Esophagus muscularis mucosa (tissue), 4 donors: ENCODE data around the gene C16orf95. TPM values are rescaled to one million over a fixed set of nuclear protein-coding genes. Genes with fewer than 3 reads are reported as not detected.
"Not testable (repeated sequence)": the region's sequence is repeated elsewhere in the genome, so short reads cannot be mapped to it uniquely, and the experiment has no call there.

Experiments used
- DNase-seq: peaks from one replicate; pipeline ENCODE4 v3.0.0-alpha.2; 2017; ENCODE audit errors: extremely low spot score
- H3K27ac ChIP-seq, 4 donors: fragments of 200-600 bp; sonication (generic); replicated peaks in 1 of 4; 1 replicate in 3 of 4; 2 replicates in 1 of 4; pipeline ENCODE4 v1.5.1; 2016 to 2019; ENCODE audit warnings: mild to moderate bottlenecking in 1 of 4
- H3K27me3 ChIP-seq, 4 donors: fragments of 200-600 bp; sonication (generic); one replicate each; pipeline versions ENCODE4 v1.5.1 to v1.6.0; 2016 to 2019
- H3K36me3 ChIP-seq, 4 donors: fragments of 200-600 bp; sonication (generic); one replicate each; pipeline ENCODE4 v1.5.1; 2016 to 2019
- H3K4me1 ChIP-seq, 4 donors: fragments of 200-600 bp; sonication (generic); one replicate each; pipeline ENCODE4 v1.5.1; 2016 to 2019
- H3K4me3 ChIP-seq, 4 donors: fragments of 200-600 bp; sonication (generic); 1 replicate in 2 of 4; 2 replicates in 2 of 4; pipeline ENCODE4 v1.5.1; 2016 to 2019; ENCODE audit warnings: mild to moderate bottlenecking in 4 of 4, moderate library complexity in 1 of 4
- H3K9me3 ChIP-seq, 4 donors: fragments of 200-600 bp; sonication (generic); 1 replicate in 3 of 4; 2 replicates in 1 of 4; pipeline ENCODE4 v1.5.1; 2016 to 2019
- EP300 ChIP-seq: sonication (generic); formaldehyde crosslinking; IDR thresholded peaks from one replicate; pipeline ENCODE4 v1.6.1; 2017; ENCODE audit warnings: antibody characterized with exemption
- POLR2A ChIP-seq: fragments of 450-650 bp; IDR thresholded peaks from one replicate; pipeline ENCODE4 v1.6.1; 2017; ENCODE audit warnings: antibody characterized with exemption, moderate library complexity, mild to moderate bottlenecking, low read depth
- POLR2AphosphoS5 ChIP-seq, 2 donors: sonication (generic); formaldehyde crosslinking; IDR thresholded peaks; one replicate each; pipeline ENCODE4 v1.6.1; 2017; ENCODE audit warnings: antibody characterized with exemption in 2 of 2
- WGBS: methylation state at CpG from one replicate; pipeline ENCODE4 v1.1.5; 2018; 5-methylcytosine and 5-hydroxymethylcytosine counted together
- intact Hi-C: fragments of 100-400 bp; cut with DNase I; formaldehyde crosslinking; loops from one replicate; pipeline ENCODE4 v1.15.1; 2023
- total RNA-seq, 4 donors: library from RNA; depleted of rRNA; stranded (reverse); fragments of >200 nt; gene quantifications; one replicate each; pipeline versions ENCODE4 v1.1.0 to v1.2.1, GENCODE V29; 2016
- TF ChIP-seq, protein P1 (sequence below), 3 experiments: fragments of 200-600 bp in 2 of 3; fragments of 450-650 bp in 1 of 3; sonication (generic) in 2 of 3; IDR thresholded peaks; one replicate each; pipeline ENCODE4 v1.5.1; 2017 to 2019; ENCODE audit warnings: antibody characterized with exemption in 3 of 3, mild to moderate bottlenecking in 2 of 3, moderate library complexity in 1 of 3

Gene C16orf95
- total RNA-seq, 4 donors from 2014 or later, result 0.50 to 3.2 (median 1.8) TPM

DNA sequence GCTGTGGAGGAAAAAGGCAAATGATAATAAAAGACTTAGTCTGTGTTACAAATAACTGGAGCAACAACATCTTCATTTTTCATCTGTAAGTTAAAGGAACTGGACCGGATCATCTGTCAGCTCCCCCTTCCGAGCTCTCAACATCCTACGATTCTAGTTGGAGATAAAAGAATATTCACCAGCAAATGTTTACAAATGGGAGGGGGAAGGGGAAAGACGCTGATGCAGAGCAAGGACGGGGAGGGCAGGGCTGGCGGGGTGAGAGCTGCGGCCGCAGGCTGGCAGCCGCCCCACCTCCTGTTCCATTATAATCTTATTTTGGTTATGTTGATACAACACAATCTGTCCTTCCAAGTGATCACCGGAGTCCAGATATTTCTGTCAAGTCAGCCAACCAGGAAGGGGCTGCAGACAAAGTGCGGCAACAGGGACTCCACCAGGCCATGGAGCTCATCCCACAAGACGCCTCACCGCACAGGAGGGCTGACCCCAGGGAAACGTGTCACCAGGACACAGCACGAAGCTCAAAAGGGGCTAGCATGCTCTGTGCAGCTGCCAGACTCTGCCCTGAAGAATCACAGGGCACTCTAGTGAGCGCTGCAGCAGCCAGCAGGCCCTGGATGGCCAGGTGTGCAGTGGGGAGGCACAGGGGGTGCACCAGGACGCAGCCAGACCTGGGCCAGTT, 46.7 kb upstream of the C16orf95 start:
- Histone ChIP-seq H3K9me3 (no peaks in the 10 kb centered on the region), H3K27me3 (no peaks in the 10 kb centered on the region), H3K4me1 (peaks cover 42 to 56% (median 53%) of the 10 kb centered on the region in 4 donors), H3K27ac (peak overlapping the region; percentile 73 to 79 (median 77)), H3K36me3 (peaks cover 14 to 45% (median 39%) of the 10 kb centered on the region in 4 donors), H3K4me3 (peak overlapping the region; percentile 22 to 34 (median 30))
- intact Hi-C loops, result loop anchor here (5.0 kb wide), 1 partner anchor 47 kb away; the partner anchor contains the start of gene C16orf95
- no peak for DNase-seq
- WGBS, result 36% methylated on average over 16 of the region's 17 CpGs
- peak; percentile 33 to 52 for TF ChIP-seq POLR2AphosphoS5 (IDR thresholded peaks at IDR 0.05)
- TF ChIP-seq EP300, result no peak

DNA sequence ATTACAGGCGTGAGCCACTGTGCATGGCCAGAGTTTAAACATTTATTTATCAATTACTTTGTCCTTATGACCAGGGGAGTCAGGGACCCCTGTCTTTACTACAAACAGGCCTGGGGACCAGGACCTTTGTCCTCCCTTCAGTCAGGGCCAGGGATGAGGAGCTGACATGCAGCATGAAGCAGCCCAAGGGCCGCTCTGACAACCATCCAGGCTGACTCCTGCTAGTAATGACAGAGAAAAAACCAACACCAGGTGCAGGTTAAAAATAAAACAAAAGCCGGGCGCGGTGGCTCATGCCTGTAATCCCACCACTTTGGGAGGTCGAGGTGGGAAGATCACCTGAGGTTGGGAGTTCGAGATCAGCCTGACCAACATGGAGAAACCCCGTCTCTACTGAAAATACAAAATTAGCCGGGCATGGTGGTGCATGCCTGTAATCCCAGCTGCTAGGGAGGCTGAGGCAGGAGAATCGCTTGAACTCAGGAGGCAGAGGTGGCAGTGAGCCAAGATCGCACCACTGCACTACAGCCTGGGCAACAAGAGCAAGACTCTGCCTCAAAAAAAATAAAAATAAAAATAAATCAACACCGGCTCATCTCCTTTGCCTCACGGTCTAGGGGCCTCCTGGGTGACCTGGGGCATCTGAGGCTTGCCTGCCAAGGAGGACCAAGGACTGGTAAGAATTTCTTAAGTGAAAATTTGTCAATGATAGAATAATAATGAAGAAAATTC, 45.8 kb upstream of the C16orf95 start:
- Histone ChIP-seq H3K4me1 (peaks cover 32 to 47% (median 44%) of the 10 kb centered on the region in 4 donors), H3K4me3 (peak overlapping the region in 1 of 4 donors; percentile 34), H3K27ac (peak overlapping the region; percentile 73 to 79 (median 77)), H3K36me3 (peaks cover 23 to 54% (median 48%) of the 10 kb centered on the region in 4 donors)
- not testable (repeated sequence) for DNase-seq, H3K27me3 ChIP-seq, H3K9me3 ChIP-seq
- 86% methylated on average over 13 of the region's 13 CpGs for WGBS
- intact Hi-C loops, result loop anchor here (5.0 kb wide), 1 partner anchor 46 kb away; the partner anchor contains the start of gene C16orf95

DNA sequence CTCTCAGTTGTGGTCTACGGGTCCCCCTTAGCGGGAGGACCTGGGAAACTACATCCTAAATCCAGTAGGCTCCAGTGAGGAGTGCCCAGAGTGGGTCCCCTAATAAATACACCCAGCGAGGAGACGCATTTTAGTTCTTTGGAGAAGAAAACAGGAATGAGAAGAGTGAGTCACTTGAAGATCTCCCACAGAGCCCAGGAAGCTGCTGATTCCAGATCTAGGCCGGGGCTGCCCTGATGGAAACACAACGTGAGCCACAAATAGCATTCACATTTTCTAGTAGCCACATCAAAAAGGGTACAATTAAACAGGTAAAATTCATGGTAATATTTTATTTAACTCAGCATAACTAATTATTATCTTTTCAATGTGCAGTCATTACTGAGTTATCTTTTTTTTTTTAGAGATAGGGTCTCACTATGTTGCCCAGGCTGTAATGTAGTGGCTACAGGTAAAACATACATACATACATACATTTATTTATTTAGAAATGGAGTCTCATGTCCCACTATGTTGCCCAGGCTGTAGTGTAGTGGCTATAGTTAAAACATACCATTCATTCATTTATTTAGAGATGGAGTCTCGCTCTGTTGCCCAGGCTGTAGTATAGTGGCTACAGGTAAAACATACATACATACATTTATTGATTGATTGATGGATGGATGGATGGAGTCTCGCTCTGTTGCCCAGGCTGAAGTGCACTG, 44.9 kb upstream of the C16orf95 start:
- 96% methylated on average over 8 of the region's 8 CpGs for WGBS
- no peak for DNase-seq
- H3K9me3 ChIP-seq, result no peaks in the 10 kb centered on the region
- peak overlapping the region in 3 of 4 donors; percentile 31 to 78 (median 76) for H3K27ac ChIP-seq
- H3K4me1 ChIP-seq, result peaks cover 25 to 38% (median 36%) of the 10 kb centered on the region in 4 donors
- H3K27me3 ChIP-seq, result no peaks in the 10 kb centered on the region
- peaks cover 29 to 63% (median 54%) of the 10 kb centered on the region in 4 donors for H3K36me3 ChIP-seq
- intact Hi-C loops, result loop anchor here (5.0 kb wide), 1 partner anchor 45 kb away; the partner anchor contains the start of gene C16orf95
- TF ChIP-seq, protein P1, sequence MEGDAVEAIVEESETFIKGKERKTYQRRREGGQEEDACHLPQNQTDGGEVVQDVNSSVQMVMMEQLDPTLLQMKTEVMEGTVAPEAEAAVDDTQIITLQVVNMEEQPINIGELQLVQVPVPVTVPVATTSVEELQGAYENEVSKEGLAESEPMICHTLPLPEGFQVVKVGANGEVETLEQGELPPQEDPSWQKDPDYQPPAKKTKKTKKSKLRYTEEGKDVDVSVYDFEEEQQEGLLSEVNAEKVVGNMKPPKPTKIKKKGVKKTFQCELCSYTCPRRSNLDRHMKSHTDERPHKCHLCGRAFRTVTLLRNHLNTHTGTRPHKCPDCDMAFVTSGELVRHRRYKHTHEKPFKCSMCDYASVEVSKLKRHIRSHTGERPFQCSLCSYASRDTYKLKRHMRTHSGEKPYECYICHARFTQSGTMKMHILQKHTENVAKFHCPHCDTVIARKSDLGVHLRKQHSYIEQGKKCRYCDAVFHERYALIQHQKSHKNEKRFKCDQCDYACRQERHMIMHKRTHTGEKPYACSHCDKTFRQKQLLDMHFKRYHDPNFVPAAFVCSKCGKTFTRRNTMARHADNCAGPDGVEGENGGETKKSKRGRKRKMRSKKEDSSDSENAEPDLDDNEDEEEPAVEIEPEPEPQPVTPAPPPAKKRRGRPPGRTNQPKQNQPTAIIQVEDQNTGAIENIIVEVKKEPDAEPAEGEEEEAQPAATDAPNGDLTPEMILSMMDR (IDR thresholded peaks at IDR 0.05), result no peak
- TF ChIP-seq POLR2A (no peak), POLR2AphosphoS5 (IDR thresholded peaks at IDR 0.05) (no peak), EP300 (no peak)
- H3K4me3 ChIP-seq, result no peak overlapping the region

GRCh38 chr16:87360862-87361610, 43.8 kb upstream of the C16orf95 start:
- no peak for TF ChIP-seq POLR2A
- TF ChIP-seq EP300, result no peak
- TF ChIP-seq, protein P1 (IDR thresholded peaks at IDR 0.05), result no peak
- no peak for TF ChIP-seq POLR2AphosphoS5 (IDR thresholded peaks at IDR 0.05)
- no peak overlapping the region for H3K4me3 ChIP-seq
- no peak overlapping the region for H3K27ac ChIP-seq
- H3K36me3 ChIP-seq, result peaks cover 29 to 64% (median 55%) of the 10 kb centered on the region in 4 donors
- no peaks in the 10 kb centered on the region for H3K9me3 ChIP-seq
- WGBS, result 97% methylated on average over 13 of the region's 16 CpGs
- no peaks in the 10 kb centered on the region for H3K27me3 ChIP-seq
- intact Hi-C loops, result loop anchor here (5.0 kb wide), 1 partner anchor 44 kb away; the partner anchor contains the start of gene C16orf95
- H3K4me1 ChIP-seq, result peaks cover 25 to 37% (median 34%) of the 10 kb centered on the region in 4 donors
- DNase-seq, result no peak

- 93% methylated on average over 7 of the region's 7 CpGs for WGBS
- H3K27me3 ChIP-seq, result no peaks in the 10 kb centered on the region
- intact Hi-C loops, result no loop called here
- no peak overlapping the region for H3K4me3 ChIP-seq
- H3K36me3 ChIP-seq, result peaks cover 29 to 65% (median 60%) of the 10 kb centered on the region in 4 donors
- H3K27ac ChIP-seq, result no peak overlapping the region
- no peak for DNase-seq
- no peaks in the 10 kb centered on the region for H3K9me3 ChIP-seq
- TF ChIP-seq, protein P1 (IDR thresholded peaks at IDR 0.05), result no peak
- TF ChIP-seq POLR2AphosphoS5 (IDR thresholded peaks at IDR 0.05) (no peak), EP300 (no peak), POLR2A (no peak)
- H3K4me1 ChIP-seq, result peaks cover 11 to 21% (median 19%) of the 10 kb centered on the region in 4 donors
Observed at GRCh38 chr16:87359121-87359520, 41.9 kb upstream of the C16orf95 start.
